HG03095 (cell line): ENCODE data around the gene SEMA4D.

Experiments
- ATAC-seq: cut with Tn5 transposase; IDR thresholded peaks from one replicate; pipeline ENCODE4 v1.9.1; 2021; ENCODE audit warnings: moderate library complexity; ENCODE audit not compliant: unreplicated experiment

Gene SEMA4D

DNA sequence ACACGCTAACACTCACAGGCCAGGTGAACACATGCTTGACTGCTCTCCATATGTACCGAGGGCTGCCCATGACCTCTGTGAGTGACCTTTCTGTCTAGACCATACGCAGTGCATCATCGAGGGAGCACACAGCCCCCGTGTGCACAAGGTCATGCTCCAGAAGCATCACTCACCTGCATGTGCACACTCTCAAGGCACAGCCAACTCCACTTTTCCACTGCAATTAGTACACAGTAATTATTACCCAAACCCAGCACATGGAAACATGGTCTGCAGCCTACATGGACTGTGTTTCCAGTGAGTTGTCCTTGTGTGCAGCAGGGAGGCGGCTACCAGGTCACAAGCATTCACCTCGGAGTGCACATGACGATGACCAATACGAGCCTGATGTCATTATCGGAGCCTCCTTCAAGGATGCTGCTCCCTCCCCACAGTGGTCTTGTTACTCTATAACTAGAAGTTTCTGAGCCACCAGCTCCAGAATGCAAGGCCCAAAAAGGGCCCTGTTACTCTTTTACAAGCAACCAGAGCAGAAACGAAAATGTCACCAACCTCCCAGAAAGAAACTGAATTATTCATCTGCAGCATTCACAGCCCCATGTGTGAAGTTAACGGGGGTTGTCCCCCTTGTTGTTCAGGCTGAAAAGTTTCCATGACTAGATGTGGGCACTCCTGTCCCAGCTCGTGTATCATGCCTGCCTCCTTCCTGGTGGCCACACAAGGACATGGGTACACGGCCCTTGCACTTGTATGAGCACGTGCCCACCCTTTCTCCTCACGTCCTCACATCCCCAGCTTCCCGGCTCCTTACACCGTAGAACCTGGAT lies 31.2 kb downstream of the SEMA4D start:
- peak; percentile 56 for ATAC-seq

GRCh38 chr9:89465726-89466308 lies 32.1 kb downstream of the SEMA4D start:
- ATAC-seq = no peak

GRCh38 chr9:89465001-89465451 lies 32.9 kb downstream of the SEMA4D start:
- no peak for ATAC-seq

GRCh38 chr9:89464300-89464901 lies 33.5 kb downstream of the SEMA4D start:
- peak; percentile 37 for ATAC-seq

DNA sequence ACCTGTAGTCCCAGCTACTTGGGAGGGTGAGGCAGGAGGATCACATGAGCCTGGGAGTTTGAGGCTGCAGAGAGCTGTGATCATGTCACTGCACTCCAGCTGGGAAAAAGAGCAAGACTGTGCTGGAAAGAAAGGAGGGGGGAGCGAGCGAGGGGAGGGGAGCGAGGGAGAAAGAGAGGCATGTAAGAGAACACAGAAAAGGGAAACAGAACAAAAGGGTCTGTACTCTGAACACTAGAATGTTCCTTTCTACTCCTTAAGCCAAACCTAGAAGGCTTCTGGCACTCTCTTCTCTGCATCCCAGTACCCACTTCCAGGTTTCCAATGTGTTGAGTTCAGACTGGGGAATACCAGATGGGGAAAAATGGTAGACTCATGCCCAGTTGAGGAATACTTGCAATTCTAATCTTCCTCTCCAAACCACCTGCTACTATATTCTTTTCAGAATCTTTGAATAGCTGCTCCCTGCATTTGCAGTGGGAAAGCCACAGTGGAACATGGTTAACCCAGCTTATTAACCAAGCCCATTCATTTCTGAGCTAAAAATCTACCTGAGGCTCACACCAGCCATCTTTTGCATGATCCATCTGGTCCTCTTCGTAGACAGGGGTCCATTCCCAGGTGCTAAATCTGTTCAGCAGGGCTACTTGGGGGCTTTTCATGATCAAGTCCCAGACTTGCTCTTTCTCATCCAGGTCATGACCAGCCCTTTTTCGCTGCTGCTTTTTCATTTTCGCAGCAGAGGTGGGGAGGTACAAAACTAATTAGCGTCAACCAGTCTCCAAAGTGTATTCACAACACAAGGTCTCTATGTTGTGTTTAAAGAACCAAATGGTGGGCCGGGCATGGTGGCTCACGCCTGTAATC lies 34.9 kb downstream of the SEMA4D start:
- ATAC-seq = no peak

DNA sequence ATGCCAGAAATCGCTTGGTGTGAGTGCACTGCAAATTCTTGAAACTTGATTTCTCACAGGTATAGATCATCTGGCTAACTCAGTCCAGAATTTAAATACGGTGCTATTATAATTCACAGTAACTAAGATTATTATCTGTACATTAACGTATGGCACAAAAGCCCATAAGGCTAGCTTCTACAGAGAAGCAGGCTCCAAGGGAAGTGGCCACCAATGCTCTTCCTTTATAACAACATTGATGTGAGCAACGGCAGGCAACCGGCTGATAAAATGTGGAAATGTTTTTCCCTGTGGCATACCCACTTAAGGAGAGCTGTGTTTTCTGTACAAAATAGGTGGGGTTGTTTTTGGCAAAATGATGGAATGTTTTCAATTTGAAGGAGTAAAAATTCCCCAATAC lies 35.7 kb downstream of the SEMA4D start:
- ATAC-seq = no peak

DNA sequence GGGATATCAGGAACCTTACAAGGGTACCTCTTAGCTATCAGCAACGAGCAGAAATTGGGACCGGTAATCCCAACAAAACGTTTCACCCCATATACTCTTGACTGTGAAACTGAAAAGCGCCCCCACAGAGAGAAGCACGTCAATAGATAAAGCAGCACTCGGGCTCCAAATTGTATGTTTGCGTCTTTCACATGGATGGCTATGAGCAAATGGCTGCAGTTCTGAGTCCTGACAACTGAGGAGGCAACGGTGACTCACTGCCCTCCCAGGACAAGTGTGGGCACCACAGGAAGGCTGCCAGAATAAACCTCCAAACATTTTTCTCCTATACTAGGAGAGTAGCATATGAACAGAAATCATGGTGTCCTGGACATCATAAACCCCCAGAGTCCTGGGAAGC lies 36.6 kb downstream of the SEMA4D start:
- ATAC-seq = no peak

GRCh38 chr9:89460551-89460950 lies 37.4 kb downstream of the SEMA4D start:
- ATAC-seq = no peak

- no peak for ATAC-seq
These were observed 39.0 kb downstream of the SEMA4D start for GRCh38 chr9:89458768-89459496.

DNA sequence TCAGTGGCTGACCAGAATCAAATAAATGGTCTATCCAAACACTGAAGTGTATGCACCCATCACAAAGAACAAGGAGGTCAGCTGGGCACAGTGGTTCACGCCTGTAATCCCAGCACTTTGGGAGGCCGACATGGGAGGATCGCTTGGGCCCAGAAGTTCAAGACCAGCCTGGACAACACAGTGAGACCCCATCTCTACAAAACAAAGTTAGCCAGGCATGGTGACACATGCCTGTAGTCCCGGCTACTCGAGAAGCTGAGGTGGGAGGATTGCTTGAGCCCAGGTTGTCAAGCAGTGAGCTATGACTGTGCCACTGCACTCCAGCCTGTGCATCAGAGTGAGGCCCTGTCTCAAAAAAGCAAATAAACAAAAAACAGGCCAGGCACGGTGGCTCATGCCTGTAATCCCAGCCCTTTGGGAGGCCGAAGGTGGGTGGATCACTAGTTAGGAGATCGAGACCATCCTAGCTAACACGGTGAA lies 40.5 kb downstream of the SEMA4D start:
- no peak for ATAC-seq

- ATAC-seq = no peak
These were observed 42.5 kb downstream of the SEMA4D start for GRCh38 chr9:89455356-89455824.

DNA sequence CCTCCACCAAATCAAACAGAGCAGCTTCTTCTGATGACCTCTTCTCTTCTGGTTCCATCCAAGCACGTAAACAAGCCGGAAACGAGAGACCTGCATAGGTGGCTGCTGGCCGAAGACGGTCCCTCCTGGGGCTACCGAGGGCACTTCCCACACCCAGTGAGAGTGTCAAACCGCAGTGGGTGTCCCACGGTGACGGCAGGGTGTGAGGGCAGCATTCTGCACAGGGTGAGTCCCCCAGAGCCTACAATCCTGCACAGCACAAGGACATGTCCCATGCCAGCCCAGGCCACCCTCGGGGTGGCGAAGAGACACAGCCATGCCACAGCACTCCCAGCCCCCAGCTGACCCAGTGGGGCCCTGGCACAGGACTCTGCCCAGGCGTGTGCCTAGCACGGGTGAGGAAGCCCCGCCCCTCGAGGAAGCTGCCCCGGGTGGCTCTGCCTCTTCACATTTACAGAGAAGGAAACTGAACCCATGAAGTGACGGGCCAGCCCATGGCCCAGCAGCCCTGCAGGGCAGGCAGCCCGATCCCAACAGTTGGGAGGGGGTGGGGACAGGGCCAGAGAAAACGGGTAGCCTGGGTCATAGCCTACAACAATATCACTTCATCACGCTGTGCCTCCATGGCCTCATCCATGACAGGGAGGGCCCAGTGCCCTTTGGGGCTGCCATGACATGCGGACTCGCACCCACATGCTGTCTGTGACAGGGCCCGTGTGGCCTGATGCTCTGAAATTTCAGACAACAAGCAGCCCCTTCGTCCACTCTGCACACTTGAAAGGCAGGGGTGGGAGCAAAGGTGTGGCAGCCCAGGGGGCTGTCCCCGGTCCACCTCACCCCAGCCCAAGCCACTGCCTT lies 43.2 kb downstream of the SEMA4D start:
- no peak for ATAC-seq

GRCh38 chr9:89453452-89453851 lies 44.5 kb downstream of the SEMA4D start:
- no peak for ATAC-seq

DNA sequence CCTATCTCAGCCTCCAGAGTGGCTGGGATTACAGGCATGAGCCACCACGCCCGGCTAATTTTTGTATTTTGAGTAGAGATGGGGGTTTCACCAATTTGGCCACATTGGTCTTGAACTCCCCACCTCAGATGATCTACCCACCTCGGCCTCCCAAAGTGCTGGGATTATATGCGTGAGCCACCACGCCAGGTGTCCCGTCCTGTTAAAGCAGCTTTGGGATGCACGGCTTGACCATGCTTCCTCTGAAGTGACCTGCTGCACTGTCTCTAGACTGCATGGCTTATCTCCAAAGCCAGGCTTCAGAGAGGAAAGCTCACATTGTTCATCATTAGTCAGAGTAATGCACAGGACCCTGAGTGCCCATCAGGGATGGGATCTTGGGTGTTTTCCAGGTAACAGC lies 45.4 kb downstream of the SEMA4D start:
- no peak for ATAC-seq

GRCh38 chr9:89450213-89450612 lies 47.7 kb downstream of the SEMA4D start:
- no peak for ATAC-seq

DNA sequence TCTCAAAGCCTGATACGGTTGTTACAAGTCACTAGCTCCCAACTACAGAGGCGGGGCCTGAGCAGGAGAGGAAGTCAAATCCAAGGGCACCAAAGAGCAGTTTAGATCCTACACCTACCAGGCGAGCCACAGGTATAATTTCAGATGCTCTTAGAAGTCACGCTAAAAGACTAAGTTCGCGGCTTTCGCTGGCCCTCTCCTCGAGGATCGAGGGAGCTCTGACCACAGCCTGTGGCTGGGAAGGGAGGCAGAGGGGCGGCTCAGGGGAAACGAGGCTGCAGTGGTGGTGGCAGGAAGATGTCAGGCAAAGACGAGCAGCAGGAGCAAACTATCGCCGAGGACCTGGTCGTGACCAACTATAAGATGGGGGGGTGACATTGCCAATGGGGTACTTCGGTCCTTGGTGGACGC lies 48.6 kb downstream of the SEMA4D start:
- no peak for ATAC-seq

- ATAC-seq = no peak
These were observed 49.1 kb downstream of the SEMA4D start for GRCh38 chr9:89448821-89449220.

GRCh38 chr9:89448381-89448780 lies 49.5 kb downstream of the SEMA4D start:
- no peak for ATAC-seq

- no peak for ATAC-seq
These were observed 50.5 kb downstream of the SEMA4D start for GRCh38 chr9:89447416-89447815.
